IPS DF 6.9 (cell line): ENCODE data around the gene TNIK.

ENCODE experiments used
- DNase-seq: peaks from one replicate; pipeline ENCODE4 v3.0.0-alpha.2; 2013; ENCODE audit warnings: low read depth, low spot score
- H3K27ac ChIP-seq: one replicate; pipeline ENCODE4 v1.5.1; 2013; ENCODE audit warnings: low read length, control low read depth
- H3K27me3 ChIP-seq: 2 replicates; pipeline ENCODE4 v1.6.1; 2013; ENCODE audit warnings: mild to moderate bottlenecking, low read length; ENCODE audit not compliant: control insufficient read depth, insufficient read depth
- H3K36me3 ChIP-seq: 2 replicates; pipeline ENCODE4 v1.6.1; 2013; ENCODE audit warnings: low read length; ENCODE audit not compliant: control insufficient read depth, insufficient read depth
- H3K4me1 ChIP-seq: 2 replicates; pipeline ENCODE4 v1.6.1; 2013; ENCODE audit warnings: low read length; ENCODE audit not compliant: control insufficient read depth, insufficient read depth
- H3K4me3 ChIP-seq: 2 replicates; pipeline ENCODE4 v1.5.1; 2013; ENCODE audit warnings: mild to moderate bottlenecking, low read length
- H3K9me3 ChIP-seq: 2 replicates; pipeline ENCODE4 v1.6.1; 2013; ENCODE audit warnings: low read length, inconsistent platforms; ENCODE audit not compliant: control insufficient read depth, insufficient read depth
- WGBS: extraction: QIAGEN DNeasy Blood & Tissue Kit; methylation state at CpG from one replicate; pipeline ENCODE4 v1.1.7; 2013; ENCODE audit warnings: mixed read lengths, missing lambda C conversion rate; ENCODE audit not compliant: insufficient read length, insufficient coverage; 5-methylcytosine and 5-hydroxymethylcytosine counted together

The TNIK gene

DNA sequence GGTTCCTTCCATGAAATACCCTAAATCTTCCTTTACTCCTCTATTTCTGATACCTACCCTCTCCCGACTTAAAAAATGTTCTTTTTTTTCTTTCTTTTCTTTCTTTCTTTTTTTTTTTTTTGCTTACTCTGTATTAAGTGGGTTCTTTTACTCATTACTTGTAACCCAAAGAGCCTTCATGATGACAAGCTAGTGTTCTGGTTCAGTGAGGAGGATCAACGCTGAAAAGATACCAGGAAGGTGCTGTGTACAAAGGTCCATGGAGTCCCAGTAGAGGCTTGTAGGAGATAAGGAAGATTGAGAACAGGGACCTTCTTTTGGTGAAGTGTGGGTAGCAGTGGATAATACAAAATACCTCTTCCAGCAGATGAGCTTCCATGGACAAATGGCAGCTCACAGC lies 369.9 kb downstream of the TNIK start:
- H3K27ac ChIP-seq: no peak overlapping the region
- H3K36me3 ChIP-seq: peaks cover 2% of the 10 kb centered on the region; the same call in 1 of the 2 replicates
- H3K27me3 ChIP-seq: no peaks in the 10 kb centered on the region
- WGBS: 100% methylated on average over 1 of the region's 2 CpGs
- H3K4me1 ChIP-seq: no peaks in the 10 kb centered on the region
- no peak for DNase-seq
- H3K9me3 ChIP-seq: no peaks in the 10 kb centered on the region
- no peak overlapping the region for H3K4me3 ChIP-seq

- no peaks in the 10 kb centered on the region for H3K4me1 ChIP-seq
- WGBS: no CpG with 5 or more reads among the region's 2 CpGs
- no peak overlapping the region for H3K4me3 ChIP-seq
- no peaks in the 10 kb centered on the region for H3K27me3 ChIP-seq
- peaks cover 2% of the 10 kb centered on the region; the same call in 1 of the 2 replicates for H3K36me3 ChIP-seq
- H3K27ac ChIP-seq: no peak overlapping the region
- DNase-seq: no peak
- no peaks in the 10 kb centered on the region for H3K9me3 ChIP-seq
These were observed 371.0 kb downstream of the TNIK start for GRCh38 chr3:171088964-171089754.

DNA sequence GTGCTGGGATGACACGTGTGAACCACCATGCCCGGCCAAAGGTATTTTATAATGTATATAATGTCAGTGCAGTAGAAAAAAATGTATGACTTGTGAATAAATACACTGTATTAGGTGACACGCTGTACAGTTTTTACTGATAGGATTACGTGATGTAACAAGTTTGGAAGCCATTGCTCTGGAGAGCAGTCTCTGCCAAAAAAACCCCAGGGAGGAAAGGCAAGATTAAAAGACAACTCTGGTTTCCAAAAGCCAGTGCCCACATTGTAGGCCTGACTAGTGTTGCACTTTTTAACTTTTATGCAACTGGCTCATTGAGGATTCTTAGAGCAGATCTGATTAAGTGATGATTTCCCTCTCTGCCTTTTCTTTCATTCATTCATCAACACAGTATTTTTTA lies 371.7 kb downstream of the TNIK start:
- no peak for DNase-seq
- Histone ChIP-seq H3K4me1 (no peaks in the 10 kb centered on the region), H3K27me3 (no peaks in the 10 kb centered on the region), H3K27ac (no peak overlapping the region), H3K4me3 (no peak overlapping the region), H3K9me3 (no peaks in the 10 kb centered on the region), H3K36me3 (peaks cover 2% of the 10 kb centered on the region; the same call in 1 of the 2 replicates)
- no CpG with 5 or more reads among the region's 4 CpGs for WGBS

DNA sequence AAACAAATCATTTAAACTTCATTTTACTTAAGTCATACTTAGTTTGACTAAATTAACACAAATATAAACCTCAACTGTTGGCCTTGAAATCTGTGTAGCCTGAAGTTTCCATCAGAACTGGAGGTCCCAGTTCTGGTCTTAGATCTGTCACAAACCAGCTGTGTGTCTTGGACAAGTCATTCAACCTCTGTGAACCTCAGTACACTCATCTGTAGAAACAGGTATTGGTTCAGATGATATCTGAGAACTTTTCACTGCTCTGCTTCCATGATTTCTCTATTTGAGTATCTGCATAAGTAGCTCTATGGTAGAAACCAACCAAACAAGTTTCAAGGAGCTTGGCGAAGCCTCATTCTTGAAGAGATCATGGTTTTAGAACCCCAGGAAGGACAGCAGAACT lies 373.3 kb downstream of the TNIK start:
- WGBS: no CpG with 5 or more reads among the region's 1 CpG
- H3K36me3 ChIP-seq: peaks cover 2% of the 10 kb centered on the region; the same call in 1 of the 2 replicates

GRCh38 chr3:171077261-171077660 lies 382.9 kb downstream of the TNIK start:
- Histone ChIP-seq H3K4me3 (no peak overlapping the region), H3K9me3 (no peaks in the 10 kb centered on the region), H3K27me3 (no peaks in the 10 kb centered on the region), H3K4me1 (no peaks in the 10 kb centered on the region), H3K36me3 (no peaks in the 10 kb centered on the region), H3K27ac (no peak overlapping the region)
- DNase-seq: no peak
- no CpG with 5 or more reads among the region's 2 CpGs for WGBS

More for the DNA sequence above, 373.3 kb downstream of the TNIK start:
- Histone ChIP-seq H3K9me3 (no peaks in the 10 kb centered on the region), H3K27me3 (no peaks in the 10 kb centered on the region), H3K4me1 (no peaks in the 10 kb centered on the region), H3K4me3 (no peak overlapping the region), H3K27ac (no peak overlapping the region)
- no peak for DNase-seq

- no peaks in the 10 kb centered on the region for H3K36me3 ChIP-seq
- no peaks in the 10 kb centered on the region for H3K27me3 ChIP-seq
- H3K4me1 ChIP-seq: no peaks in the 10 kb centered on the region
- DNase-seq: no peak
- no peak overlapping the region for H3K4me3 ChIP-seq
- H3K9me3 ChIP-seq: no peaks in the 10 kb centered on the region
- H3K27ac ChIP-seq: no peak overlapping the region
These were observed 387.8 kb downstream of the TNIK start for GRCh38 chr3:171072432-171072831.

- WGBS: no CpG with 5 or more reads among the region's 3 CpGs
These were observed 391.5 kb downstream of the TNIK start for GRCh38 chr3:171068658-171069057.

DNA sequence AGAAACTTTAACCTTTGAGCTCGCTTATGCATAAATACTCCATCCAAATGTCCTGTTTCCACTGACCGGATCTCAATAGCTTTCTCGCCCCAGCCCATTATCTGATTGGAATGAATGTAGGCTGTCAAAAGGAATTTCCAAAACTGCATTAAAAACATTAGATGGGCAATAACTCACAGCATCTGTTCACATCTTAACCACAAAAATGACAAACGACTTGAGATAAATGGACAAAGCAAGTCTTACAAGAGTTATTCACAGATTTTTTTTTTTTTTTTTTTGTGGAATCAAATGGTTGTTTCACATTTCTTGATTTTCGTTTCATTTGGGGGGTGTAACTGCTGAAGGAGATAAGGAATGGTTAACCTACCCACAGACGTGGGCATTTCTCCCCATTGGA lies 394.0 kb downstream of the TNIK start:
- H3K4me3 ChIP-seq: no peak overlapping the region
- DNase-seq: no peak
- no peaks in the 10 kb centered on the region for H3K27me3 ChIP-seq
- no CpG with 5 or more reads among the region's 6 CpGs for WGBS
- no peak overlapping the region for H3K27ac ChIP-seq
- no peaks in the 10 kb centered on the region for H3K4me1 ChIP-seq
- H3K36me3 ChIP-seq: no peaks in the 10 kb centered on the region
- no peaks in the 10 kb centered on the region for H3K9me3 ChIP-seq

More at GRCh38 chr3:171068658-171069057, 391.5 kb downstream of the TNIK start:
- no peaks in the 10 kb centered on the region for H3K4me1 ChIP-seq
- H3K9me3 ChIP-seq: no peaks in the 10 kb centered on the region
- no peaks in the 10 kb centered on the region for H3K27me3 ChIP-seq
- H3K36me3 ChIP-seq: no peaks in the 10 kb centered on the region
- H3K4me3 ChIP-seq: no peak overlapping the region
- H3K27ac ChIP-seq: no peak overlapping the region
- no peak for DNase-seq

GRCh38 chr3:171065732-171066131 lies 394.5 kb downstream of the TNIK start:
- Histone ChIP-seq H3K36me3 (no peaks in the 10 kb centered on the region), H3K4me1 (no peaks in the 10 kb centered on the region), H3K4me3 (no peak overlapping the region), H3K9me3 (no peaks in the 10 kb centered on the region), H3K27ac (no peak overlapping the region), H3K27me3 (no peaks in the 10 kb centered on the region)
- no peak for DNase-seq
- WGBS: 100% methylated on average over 1 of the region's 1 CpG

DNA sequence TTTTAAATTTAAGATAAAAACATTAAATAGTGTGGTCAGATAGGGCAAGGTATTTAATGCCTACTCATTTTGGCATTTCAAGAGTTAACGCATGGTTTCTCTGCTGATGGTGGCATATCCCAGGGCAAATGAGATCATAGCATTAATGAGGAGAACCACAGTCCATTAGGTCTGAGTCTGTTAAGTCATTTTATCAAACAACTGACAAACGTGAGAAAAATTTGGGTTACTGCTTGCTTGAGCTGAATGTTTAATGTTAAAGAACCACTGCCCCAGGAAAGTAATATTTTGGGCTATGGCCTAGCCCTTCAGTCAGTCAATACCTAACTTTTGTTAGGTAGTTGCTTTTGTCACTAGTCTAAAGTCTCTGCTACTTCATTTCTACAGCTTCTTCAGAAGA lies 395.7 kb downstream of the TNIK start:
- no CpG with 5 or more reads among the region's 2 CpGs for WGBS
- H3K27ac ChIP-seq: no peak overlapping the region
- H3K36me3 ChIP-seq: no peaks in the 10 kb centered on the region
- no peaks in the 10 kb centered on the region for H3K27me3 ChIP-seq
- no peak overlapping the region for H3K4me3 ChIP-seq
- DNase-seq: no peak
- H3K4me1 ChIP-seq: no peaks in the 10 kb centered on the region
- no peaks in the 10 kb centered on the region for H3K9me3 ChIP-seq

DNA sequence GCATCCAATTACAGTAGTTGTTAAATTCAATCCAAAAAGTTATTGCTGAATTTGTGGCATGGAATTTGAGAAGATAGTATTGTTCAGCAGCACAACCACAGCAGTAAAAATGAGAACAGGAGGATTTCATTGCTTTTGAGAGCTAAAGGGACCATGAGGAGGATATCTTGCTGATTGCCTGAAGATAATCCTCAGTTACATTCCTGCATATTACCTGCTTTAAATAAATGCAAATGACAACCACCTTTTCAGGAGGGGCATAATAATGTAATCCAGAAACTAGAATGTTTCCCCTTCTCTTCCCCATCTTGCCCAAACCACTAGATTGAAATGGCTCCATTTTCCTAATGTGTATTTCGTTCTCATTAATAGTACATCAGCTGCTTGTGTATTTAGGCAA lies 398.5 kb downstream of the TNIK start:
- Histone ChIP-seq H3K36me3 (no peaks in the 10 kb centered on the region), H3K4me1 (no peaks in the 10 kb centered on the region), H3K9me3 (no peaks in the 10 kb centered on the region), H3K27ac (no peak overlapping the region), H3K27me3 (no peaks in the 10 kb centered on the region), H3K4me3 (no peak overlapping the region)
- no CpG with 5 or more reads among the region's 1 CpG for WGBS
- DNase-seq: no peak
